PC-3 (cell line): ENCODE measurements around the gene ARFGAP1. TPM values are rescaled to one million over a fixed set of nuclear protein-coding genes. Genes with fewer than 3 reads are reported as not detected.

Experiments
- ATAC-seq: fragments of 200-7000 bp; cut with Tn5 transposase; 2 replicates; pipeline ENCODE4 v1.9.1; 2020; ENCODE audit warnings: mild to moderate bottlenecking, moderate library complexity
- BruUV-seq: library from RNA; stranded (reverse); fragments of 400-500 nt; replicated peaks from 2 replicates; lab custom pipeline; 2021; lab: Mats Ljungman, UMichigan
- CTCF ChIA-PET: fragments of 300-600 bp; sonication (Branson Sonifier 250); formaldehyde crosslinking; loops from one replicate; lab custom pipeline; 2022; ENCODE audit warnings: antibody characterized with exemption; lab: Charles Lee
- POLR2A ChIA-PET: fragments of 300-600 bp; sonication (Branson Sonifier 250); formaldehyde crosslinking; loops from one replicate; lab custom pipeline; 2022; ENCODE audit warnings: antibody characterized with exemption; ENCODE audit not compliant: unreplicated experiment; lab: Charles Lee
- DNase-seq: peaks from one replicate; pipeline ENCODE4 v3.0.0-alpha.2; 2015
- H2AFZ ChIP-seq: fragments of 300-600 bp; sonication (generic); 2 replicates; pipeline ENCODE4 v1.6.0; 2016; ENCODE audit warnings: antibody characterized with exemption, low read length
- H3F3A ChIP-seq: fragments of 300-600 bp; sonication (generic); one replicate; pipeline ENCODE4 v1.6.0; 2017; ENCODE audit warnings: antibody characterized with exemption, low read length, control low read depth, mild to moderate bottlenecking; ENCODE audit not compliant: unreplicated experiment
- H3K27ac ChIP-seq: fragments of 300-600 bp; sonication (generic); 2 replicates; pipeline ENCODE4 v1.5.1; 2016; ENCODE audit warnings: mild to moderate bottlenecking, low read length
- H3K27me3 ChIP-seq: fragments of 300-600 bp; sonication (generic); 2 replicates; pipeline ENCODE4 v1.6.1; 2016; ENCODE audit warnings: low read length, mixed read lengths
- H3K36me3 ChIP-seq: fragments of 300-600 bp; sonication (generic); 2 replicates; pipeline ENCODE4 v1.6.1; 2016; ENCODE audit warnings: low read depth, mixed run types, low read length, mixed read lengths
- H3K4me1 ChIP-seq: fragments of 300-600 bp; sonication (generic); 2 replicates; pipeline ENCODE4 v1.5.1; 2016; ENCODE audit warnings: low read length; ENCODE audit not compliant: insufficient read depth
- H3K4me2 ChIP-seq: fragments of 300-600 bp; sonication (generic); 2 replicates; pipeline ENCODE4 v1.6.0; 2016; ENCODE audit warnings: low read length
- H3K4me3 ChIP-seq: fragments of 300-600 bp; sonication (generic); 2 replicates; pipeline ENCODE4 v1.5.1; 2016; ENCODE audit warnings: mild to moderate bottlenecking, low read length, mixed read lengths
- H3K79me2 ChIP-seq: fragments of 300-600 bp; sonication (generic); 2 replicates; pipeline ENCODE4 v1.6.1; 2017; ENCODE audit warnings: low read length, mixed read lengths
- H3K9ac ChIP-seq: fragments of 300-600 bp; sonication (generic); 2 replicates; pipeline ENCODE4 v1.6.0; 2016; ENCODE audit warnings: mild to moderate bottlenecking, low read length
- H3K9me2 ChIP-seq: fragments of 300-600 bp; sonication (generic); replicated peaks from 2 replicates; pipeline ENCODE4 v1.6.1; 2016; ENCODE audit warnings: mixed run types, low read length, mixed read lengths
- H3K9me3 ChIP-seq: fragments of 300-600 bp; sonication (generic); 2 replicates; pipeline ENCODE4 v1.6.1; 2016; ENCODE audit warnings: low read length, mixed read lengths
- H4K20me1 ChIP-seq: fragments of 300-600 bp; sonication (generic); 2 replicates; pipeline ENCODE4 v1.6.1; 2016; ENCODE audit warnings: low read length, mixed read lengths
- CTCF ChIP-seq: fragments of 300-600 bp; sonication (generic); conservative IDR thresholded peaks from 2 replicates; pipeline ENCODE4 v1.5.1; 2017; ENCODE audit warnings: antibody characterized with exemption, low read depth, mild to moderate bottlenecking, low read length
- EZH2 ChIP-seq: fragments of 300-600 bp; sonication (generic); IDR thresholded peaks from one replicate; pipeline ENCODE4 v1.6.1; 2017; ENCODE audit warnings: antibody characterized with exemption, mild to moderate bottlenecking, low read length; ENCODE audit not compliant: unreplicated experiment
- EZH2phosphoT487 ChIP-seq: fragments of 300-600 bp; sonication (generic); IDR thresholded peaks from 2 replicates; pipeline ENCODE4 v1.6.1; 2018; ENCODE audit warnings: mild to moderate bottlenecking, antibody characterized with exemption, low read length, borderline replicate concordance
- intact Hi-C: fragments of 100-400 bp; cut with micrococcal nuclease; formaldehyde crosslinking; loops from 2 replicates; pipeline ENCODE4 v1.9.0; 2023
- total RNA-seq: library from RNA; depleted of rRNA; stranded (reverse); fragments of >200 nt; gene quantifications from 2 replicates; pipeline ENCODE4 v1.2.3, GENCODE V29; 2014

The ARFGAP1 gene
- total RNA-seq, 1 experiment from 2014 or later, result 75.6 TPM

GRCh38 chr20:63335711-63336110, 63.1 kb downstream of the ARFGAP1 start:
- ATAC-seq (no peak), DNase-seq (no peak)
- H3K27me3 ChIP-seq, result peaks cover 30% of the 10 kb centered on the region
- H3K9me2 ChIP-seq, result no peaks in the 10 kb centered on the region
- H3K4me3 ChIP-seq, result no peak overlapping the region
- H2AFZ ChIP-seq, result no peak overlapping the region
- BruUV-seq, result no TSS peak
- H3K4me1 ChIP-seq, result peaks cover 10% of the 10 kb centered on the region; the same call in 1 of the 2 replicates
- ChIA-PET CTCF (no interaction called here), POLR2A (no interaction called here)
- no peaks in the 10 kb centered on the region for H3F3A ChIP-seq
- TF ChIP-seq CTCF (no peak), EZH2phosphoT487 (no peak), EZH2 (no peak)
- H4K20me1 ChIP-seq, result no peaks in the 10 kb centered on the region
- H3K36me3 ChIP-seq, result no peaks in the 10 kb centered on the region
- H3K4me2 ChIP-seq, result no peak overlapping the region
- no peaks in the 10 kb centered on the region for H3K79me2 ChIP-seq
- no peak overlapping the region for H3K9ac ChIP-seq
- H3K9me3 ChIP-seq, result no peaks in the 10 kb centered on the region
- no peak overlapping the region for H3K27ac ChIP-seq
- intact Hi-C loops, result no loop called here

- H3K9me2 ChIP-seq, result no peaks in the 10 kb centered on the region
- H3K79me2 ChIP-seq, result no peaks in the 10 kb centered on the region
- no peaks in the 10 kb centered on the region for H3F3A ChIP-seq
- no peaks in the 10 kb centered on the region for H4K20me1 ChIP-seq
- H3K36me3 ChIP-seq, result no peaks in the 10 kb centered on the region
- no peak overlapping the region for H2AFZ ChIP-seq
- no peak for TF ChIP-seq CTCF
- TF ChIP-seq EZH2phosphoT487, result no peak
- no peak for TF ChIP-seq EZH2
- H3K27ac ChIP-seq, result no peak overlapping the region
- peaks cover 36% of the 10 kb centered on the region for H3K27me3 ChIP-seq
- no peaks in the 10 kb centered on the region for H3K9me3 ChIP-seq
- DNase-seq (no peak), ATAC-seq (no peak)
- no peak overlapping the region for H3K9ac ChIP-seq
- H3K4me1 ChIP-seq, result peaks cover 7% of the 10 kb centered on the region; the same call in 1 of the 2 replicates
- no TSS peak for BruUV-seq
- intact Hi-C loops, result no loop called here
- no peak overlapping the region for H3K4me2 ChIP-seq
- POLR2A ChIA-PET, result no interaction called here
- H3K4me3 ChIP-seq, result no peak overlapping the region
- CTCF ChIA-PET, result no interaction called here
Measured at GRCh38 chr20:63336232-63336752, 63.7 kb downstream of the ARFGAP1 start.

- ChIA-PET POLR2A (no interaction called here), CTCF (no interaction called here)
- no peak overlapping the region for H3K4me3 ChIP-seq
- H3F3A ChIP-seq, result no peaks in the 10 kb centered on the region
- intact Hi-C loops, result no loop called here
- H3K9me3 ChIP-seq, result no peaks in the 10 kb centered on the region
- ATAC-seq (no peak), DNase-seq (no peak)
- no peak overlapping the region for H3K4me2 ChIP-seq
- TF ChIP-seq CTCF, result no peak
- TF ChIP-seq EZH2, result no peak
- no peak for TF ChIP-seq EZH2phosphoT487
- no peaks in the 10 kb centered on the region for H3K9me2 ChIP-seq
- H3K27me3 ChIP-seq, result peaks cover 52% of the 10 kb centered on the region
- no peaks in the 10 kb centered on the region for H3K36me3 ChIP-seq
- H3K27ac ChIP-seq, result no peak overlapping the region
- no peaks in the 10 kb centered on the region for H3K79me2 ChIP-seq
- no peaks in the 10 kb centered on the region for H4K20me1 ChIP-seq
- no peak overlapping the region for H3K9ac ChIP-seq
- no peaks in the 10 kb centered on the region for H3K4me1 ChIP-seq
- no peak overlapping the region for H2AFZ ChIP-seq
- BruUV-seq, result no TSS peak
Measured at GRCh38 chr20:63337786-63338420, 65.3 kb downstream of the ARFGAP1 start.
